Hepatocyte (in vitro differentiated cells): ENCODE data around the gene STK32B.

Experiments used
- CTCF ChIP-seq: fragments of 200-600 bp; sonication (generic); IDR thresholded peaks from 2 replicates; pipeline ENCODE4 v1.5.1; 2016; ENCODE audit warnings: antibody characterized with exemption, mild to moderate bottlenecking; ENCODE audit not compliant: poor library complexity
- EZH2 ChIP-seq: fragments of 200-600 bp; sonication (generic); IDR thresholded peaks from 2 replicates; pipeline ENCODE4 v1.6.1; 2016; ENCODE audit warnings: antibody characterized with exemption, mild to moderate bottlenecking, borderline replicate concordance

GRCh38 chr4:5371415-5372190 is 320.3 kb downstream of the STK32B start:
- no peak for TF ChIP-seq CTCF
- TF ChIP-seq EZH2 = no peak
